Esophagus muscularis mucosa (tissue), 3 donors: ENCODE measurements around the gene PCDH15.

Experiments used
- POLR2A ChIP-seq: fragments of 450-650 bp; IDR thresholded peaks from one replicate; pipeline ENCODE4 v1.6.1; 2017; ENCODE audit warnings: antibody characterized with exemption, moderate library complexity, mild to moderate bottlenecking, low read depth
- POLR2AphosphoS5 ChIP-seq, 2 donors: sonication (generic); formaldehyde crosslinking; IDR thresholded peaks; one replicate each; pipeline ENCODE4 v1.6.1; 2017; ENCODE audit warnings: antibody characterized with exemption in 2 of 2
- TF ChIP-seq, protein P1 (sequence below), 3 experiments: fragments of 200-600 bp in 2 of 3; fragments of 450-650 bp in 1 of 3; sonication (generic) in 2 of 3; IDR thresholded peaks; one replicate each; pipeline ENCODE4 v1.5.1; 2017 to 2019; ENCODE audit warnings: antibody characterized with exemption in 3 of 3, mild to moderate bottlenecking in 2 of 3, moderate library complexity in 1 of 3

DNA sequence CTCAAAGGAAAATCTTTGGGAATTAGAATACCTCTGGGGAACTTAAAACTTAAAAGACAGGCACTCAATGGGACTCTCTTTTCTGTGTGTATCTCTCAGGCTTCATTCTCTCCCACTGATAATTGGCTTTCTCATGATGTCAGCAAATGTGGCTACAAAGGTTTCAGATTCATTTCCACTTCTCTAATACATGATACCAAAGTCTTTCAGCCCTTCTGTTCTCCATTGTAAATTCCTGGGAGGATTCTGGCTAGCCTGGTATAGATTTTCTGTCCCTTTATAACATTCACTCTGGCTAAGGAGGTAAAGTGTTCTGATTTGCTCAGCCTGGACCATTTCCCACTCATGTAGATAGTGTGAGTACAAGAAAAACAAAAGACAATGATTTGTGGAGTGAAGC, 606.2 kb downstream of the PCDH15 start:
- TF ChIP-seq, protein P1, sequence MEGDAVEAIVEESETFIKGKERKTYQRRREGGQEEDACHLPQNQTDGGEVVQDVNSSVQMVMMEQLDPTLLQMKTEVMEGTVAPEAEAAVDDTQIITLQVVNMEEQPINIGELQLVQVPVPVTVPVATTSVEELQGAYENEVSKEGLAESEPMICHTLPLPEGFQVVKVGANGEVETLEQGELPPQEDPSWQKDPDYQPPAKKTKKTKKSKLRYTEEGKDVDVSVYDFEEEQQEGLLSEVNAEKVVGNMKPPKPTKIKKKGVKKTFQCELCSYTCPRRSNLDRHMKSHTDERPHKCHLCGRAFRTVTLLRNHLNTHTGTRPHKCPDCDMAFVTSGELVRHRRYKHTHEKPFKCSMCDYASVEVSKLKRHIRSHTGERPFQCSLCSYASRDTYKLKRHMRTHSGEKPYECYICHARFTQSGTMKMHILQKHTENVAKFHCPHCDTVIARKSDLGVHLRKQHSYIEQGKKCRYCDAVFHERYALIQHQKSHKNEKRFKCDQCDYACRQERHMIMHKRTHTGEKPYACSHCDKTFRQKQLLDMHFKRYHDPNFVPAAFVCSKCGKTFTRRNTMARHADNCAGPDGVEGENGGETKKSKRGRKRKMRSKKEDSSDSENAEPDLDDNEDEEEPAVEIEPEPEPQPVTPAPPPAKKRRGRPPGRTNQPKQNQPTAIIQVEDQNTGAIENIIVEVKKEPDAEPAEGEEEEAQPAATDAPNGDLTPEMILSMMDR (IDR thresholded peaks at IDR 0.05), result no peak
- TF ChIP-seq POLR2A, result no peak
- TF ChIP-seq POLR2AphosphoS5 (IDR thresholded peaks at IDR 0.05), result no peak
